Cardiac fibroblast (primary cell): ENCODE data around the gene PORCN.

ENCODE experiments used
- DNase-seq, 2 donors: peaks; one replicate each; pipeline versions ENCODE4 v3.0.0 to v3.0.0-alpha.2; 2010; ENCODE audit warnings: low read depth in 2 of 2
- H3K4me3 ChIP-seq, 2 donors: replicated peaks in 1 of 2; 1 replicate in 1 of 2; 2 replicates in 1 of 2; pipeline ENCODE4 v1.5.1; 2011; ENCODE audit warnings: low read depth in 2 of 2, low read length in 2 of 2, mild to moderate bottlenecking in 2 of 2, moderate library complexity in 1 of 2
- CTCF ChIP-seq: IDR thresholded peaks from one replicate; pipeline ENCODE4 v1.5.1; 2011; ENCODE audit warnings: low read depth, mild to moderate bottlenecking, low read length, inconsistent platforms

PORCN gene

GRCh38 chrX:48508400-48509244, at the start of gene PORCN:
Gene PORCN, plus strand, starts transcription at chrX:48508992. Its CDS starts 829 bp downstream, at chrX:48509821.
- peak; percentile 59 to 62 for DNase-seq
- H3K4me3 ChIP-seq = peak within 1 kb of the TSS; percentile 77 to 80
- no peak for TF ChIP-seq CTCF

GRCh38 chrX:48459483-48459882, 49.3 kb upstream of the PORCN start:
- TF ChIP-seq CTCF = no peak
- no peak for DNase-seq
- H3K4me3 ChIP-seq = no peak overlapping the region

GRCh38 chrX:48460031-48460430, 48.8 kb upstream of the PORCN start:
- TF ChIP-seq CTCF = no peak
- H3K4me3 ChIP-seq = no peak overlapping the region
- DNase-seq = no peak

GRCh38 chrX:48460606-48461005, 48.2 kb upstream of the PORCN start:
- TF ChIP-seq CTCF = no peak
- no peak overlapping the region for H3K4me3 ChIP-seq
- DNase-seq = no peak

- peak in 1 of 2 donors; percentile 63 for DNase-seq
- H3K4me3 ChIP-seq = no peak overlapping the region
- TF ChIP-seq CTCF = no peak
These were observed 47.0 kb upstream of the PORCN start for GRCh38 chrX:48461830-48462229.

- no peak for TF ChIP-seq CTCF
- DNase-seq = peak; percentile 73 to 90
- H3K4me3 ChIP-seq = peak overlapping the region in 1 of 2 donors; percentile 18
These were observed 43.4 kb upstream of the PORCN start for GRCh38 chrX:48465336-48465933.
